ENCODE measurements around the gene ALKBH5.

DNA sequence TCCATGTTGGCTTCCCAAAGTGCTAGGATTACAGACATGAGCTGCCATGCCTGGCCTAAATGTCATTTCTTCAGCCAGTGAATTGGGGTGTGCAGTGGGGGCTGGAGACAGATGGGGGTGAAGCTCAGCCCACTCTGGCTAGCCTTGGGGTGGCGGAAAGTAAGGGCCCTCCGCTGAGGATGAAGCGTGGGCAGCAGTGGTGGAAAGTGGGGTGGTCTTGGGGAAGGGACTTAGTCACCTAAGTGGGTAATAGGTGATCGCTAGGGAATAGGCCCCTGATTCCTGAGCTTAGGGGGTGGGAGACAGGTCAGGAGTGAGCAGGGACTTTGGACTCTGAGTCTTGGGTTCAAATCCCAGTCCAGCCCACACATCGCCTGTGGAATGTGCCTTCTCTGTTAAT lies 44.0 kb downstream of the ALKBH5 start:
- TF ChIP-seq, protein P1, sequence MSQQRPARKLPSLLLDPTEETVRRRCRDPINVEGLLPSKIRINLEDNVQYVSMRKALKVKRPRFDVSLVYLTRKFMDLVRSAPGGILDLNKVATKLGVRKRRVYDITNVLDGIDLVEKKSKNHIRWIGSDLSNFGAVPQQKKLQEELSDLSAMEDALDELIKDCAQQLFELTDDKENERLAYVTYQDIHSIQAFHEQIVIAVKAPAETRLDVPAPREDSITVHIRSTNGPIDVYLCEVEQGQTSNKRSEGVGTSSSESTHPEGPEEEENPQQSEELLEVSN (IDR thresholded peaks at IDR 0.05; ENCODE audit: borderline replicate concordance, low read depth): no peak
- TF ChIP-seq CHD4 (IDR thresholded peaks at IDR 0.05; ENCODE audit: borderline replicate concordance): no peak
- no peak for TF ChIP-seq CHD2 (IDR thresholded peaks at IDR 0.05; ENCODE audit: low read length, partially characterized antibody)
- no peak for TF ChIP-seq ZSCAN20 (CRISPR knock-in tag; IDR thresholded peaks at IDR 0.05)
- TF ChIP-seq POLR2A (IDR thresholded peaks at IDR 0.05; ENCODE audit: low read length): no peak
- no peak for TF ChIP-seq BHLHE40 (IDR thresholded peaks at IDR 0.05; ENCODE audit: low read depth, low read length)
- no peak for TF ChIP-seq RCOR1 (IDR thresholded peaks at IDR 0.05; ENCODE audit: low read depth, low read length)
- TF ChIP-seq, protein P2, sequence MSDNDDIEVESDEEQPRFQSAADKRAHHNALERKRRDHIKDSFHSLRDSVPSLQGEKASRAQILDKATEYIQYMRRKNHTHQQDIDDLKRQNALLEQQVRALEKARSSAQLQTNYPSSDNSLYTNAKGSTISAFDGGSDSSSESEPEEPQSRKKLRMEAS (IDR thresholded peaks at IDR 0.05): no peak
- TF ChIP-seq TFCP2L1 (CRISPR knock-in tag; IDR thresholded peaks at IDR 0.05): no peak
- TF ChIP-seq EHMT2 (IDR thresholded peaks at IDR 0.05; ENCODE audit: low read depth): no peak
- TF ChIP-seq, protein P3, sequence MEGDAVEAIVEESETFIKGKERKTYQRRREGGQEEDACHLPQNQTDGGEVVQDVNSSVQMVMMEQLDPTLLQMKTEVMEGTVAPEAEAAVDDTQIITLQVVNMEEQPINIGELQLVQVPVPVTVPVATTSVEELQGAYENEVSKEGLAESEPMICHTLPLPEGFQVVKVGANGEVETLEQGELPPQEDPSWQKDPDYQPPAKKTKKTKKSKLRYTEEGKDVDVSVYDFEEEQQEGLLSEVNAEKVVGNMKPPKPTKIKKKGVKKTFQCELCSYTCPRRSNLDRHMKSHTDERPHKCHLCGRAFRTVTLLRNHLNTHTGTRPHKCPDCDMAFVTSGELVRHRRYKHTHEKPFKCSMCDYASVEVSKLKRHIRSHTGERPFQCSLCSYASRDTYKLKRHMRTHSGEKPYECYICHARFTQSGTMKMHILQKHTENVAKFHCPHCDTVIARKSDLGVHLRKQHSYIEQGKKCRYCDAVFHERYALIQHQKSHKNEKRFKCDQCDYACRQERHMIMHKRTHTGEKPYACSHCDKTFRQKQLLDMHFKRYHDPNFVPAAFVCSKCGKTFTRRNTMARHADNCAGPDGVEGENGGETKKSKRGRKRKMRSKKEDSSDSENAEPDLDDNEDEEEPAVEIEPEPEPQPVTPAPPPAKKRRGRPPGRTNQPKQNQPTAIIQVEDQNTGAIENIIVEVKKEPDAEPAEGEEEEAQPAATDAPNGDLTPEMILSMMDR (IDR thresholded peaks at IDR 0.05): no peak
- TF ChIP-seq HOXB5 (CRISPR knock-in tag; IDR thresholded peaks at IDR 0.05): no peak
- no peak for TF ChIP-seq HOXA7 (CRISPR knock-in tag; IDR thresholded peaks at IDR 0.05)
